Panc1 (cell line): ENCODE data around the gene SCN3B.

Experiments
- CTCF ChIP-seq: fragments of 450-650 bp; IDR thresholded peaks from 2 replicates; pipeline ENCODE4 v1.5.1; 2017; ENCODE audit warnings: mild to moderate bottlenecking
- POLR2AphosphoS5 ChIP-seq: IDR thresholded peaks from 2 replicates; pipeline ENCODE4 v1.6.1; 2012; ENCODE audit warnings: mild to moderate bottlenecking, low read depth, low read length, moderate library complexity
- SIN3A ChIP-seq: IDR thresholded peaks from 2 replicates; pipeline ENCODE4 v1.6.1; 2012; ENCODE audit warnings: low read depth, mild to moderate bottlenecking, low read length, moderate library complexity, borderline replicate concordance; ENCODE audit not compliant: insufficient read depth
- TCF7L2 ChIP-seq: IDR thresholded peaks from 2 replicates; pipeline ENCODE4 v1.6.1; 2011; ENCODE audit warnings: mild to moderate bottlenecking, low read depth, low read length, inconsistent platforms
- TF ChIP-seq, protein P1 (sequence below), 2 experiments: IDR thresholded peaks; 2 replicates each; pipeline ENCODE4 v1.6.1; 2011 to 2012; ENCODE audit warnings: low read depth in 2 of 2, control low read depth in 1 of 2, low read length in 1 of 2, mild to moderate bottlenecking in 1 of 2, moderate library complexity in 1 of 2; ENCODE audit not compliant: insufficient read depth in 1 of 2

GRCh38 chr11:123616505-123617198 lies 37.8 kb downstream of the SCN3B start:
- no peak for TF ChIP-seq CTCF
- no peak for TF ChIP-seq POLR2AphosphoS5
- no peak for TF ChIP-seq TCF7L2
- TF ChIP-seq, protein P1, sequence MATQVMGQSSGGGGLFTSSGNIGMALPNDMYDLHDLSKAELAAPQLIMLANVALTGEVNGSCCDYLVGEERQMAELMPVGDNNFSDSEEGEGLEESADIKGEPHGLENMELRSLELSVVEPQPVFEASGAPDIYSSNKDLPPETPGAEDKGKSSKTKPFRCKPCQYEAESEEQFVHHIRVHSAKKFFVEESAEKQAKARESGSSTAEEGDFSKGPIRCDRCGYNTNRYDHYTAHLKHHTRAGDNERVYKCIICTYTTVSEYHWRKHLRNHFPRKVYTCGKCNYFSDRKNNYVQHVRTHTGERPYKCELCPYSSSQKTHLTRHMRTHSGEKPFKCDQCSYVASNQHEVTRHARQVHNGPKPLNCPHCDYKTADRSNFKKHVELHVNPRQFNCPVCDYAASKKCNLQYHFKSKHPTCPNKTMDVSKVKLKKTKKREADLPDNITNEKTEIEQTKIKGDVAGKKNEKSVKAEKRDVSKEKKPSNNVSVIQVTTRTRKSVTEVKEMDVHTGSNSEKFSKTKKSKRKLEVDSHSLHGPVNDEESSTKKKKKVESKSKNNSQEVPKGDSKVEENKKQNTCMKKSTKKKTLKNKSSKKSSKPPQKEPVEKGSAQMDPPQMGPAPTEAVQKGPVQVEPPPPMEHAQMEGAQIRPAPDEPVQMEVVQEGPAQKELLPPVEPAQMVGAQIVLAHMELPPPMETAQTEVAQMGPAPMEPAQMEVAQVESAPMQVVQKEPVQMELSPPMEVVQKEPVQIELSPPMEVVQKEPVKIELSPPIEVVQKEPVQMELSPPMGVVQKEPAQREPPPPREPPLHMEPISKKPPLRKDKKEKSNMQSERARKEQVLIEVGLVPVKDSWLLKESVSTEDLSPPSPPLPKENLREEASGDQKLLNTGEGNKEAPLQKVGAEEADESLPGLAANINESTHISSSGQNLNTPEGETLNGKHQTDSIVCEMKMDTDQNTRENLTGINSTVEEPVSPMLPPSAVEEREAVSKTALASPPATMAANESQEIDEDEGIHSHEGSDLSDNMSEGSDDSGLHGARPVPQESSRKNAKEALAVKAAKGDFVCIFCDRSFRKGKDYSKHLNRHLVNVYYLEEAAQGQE (IDR thresholded peaks at IDR 0.05; ENCODE audit: insufficient read depth in 1 of 2, low read depth in 2 of 2, low read length in 1 of 2), result no peak
- no peak for TF ChIP-seq SIN3A
